GM12878 (cell line): ENCODE results near the gene GIPC3. TPM values are rescaled to one million over a fixed set of nuclear protein-coding genes. Genes with fewer than 3 reads are reported as not detected.

Source experiments
- ATAC-seq: fragments of 200-7000 bp; cut with Tn5 transposase; 3 replicates; pipeline ENCODE4 v1.9.1; 2020; ENCODE audit warnings: mild to moderate bottlenecking, moderate library complexity
- BruUV-seq: library from RNA; stranded (reverse); fragments of 400-500 nt; replicated peaks from 2 replicates; lab custom pipeline; 2021; lab: Mats Ljungman, UMichigan
- CTCF ChIA-PET: fragments of 300-600 bp; sonication (Branson Sonifier 250); formaldehyde crosslinking; extraction: SDS; loops from one replicate; lab custom pipeline; 2021; ENCODE audit warnings: inconsistent platforms; lab: Yijun Ruan, JAX
- POLR2A ChIA-PET: fragments of 350-600 bp; formaldehyde crosslinking; extraction: SDS; loops from one replicate; lab custom pipeline; 2021; ENCODE audit warnings: inconsistent platforms; lab: Charles Lee
- RAD21 ChIA-PET: fragments of 300-600 bp; sonication (Branson Sonifier 250); formaldehyde crosslinking; loops from one replicate; lab custom pipeline; 2023; ENCODE audit warnings: antibody characterized with exemption; ENCODE audit not compliant: unreplicated experiment; lab: Charles Lee
- SMC1A ChIA-PET: fragments of 300-600 bp; sonication (Branson Sonifier 250); formaldehyde crosslinking; loops from one replicate; lab custom pipeline; 2023; ENCODE audit not compliant: unreplicated experiment, uncharacterized antibody; lab: Charles Lee
- DNase-seq: peaks from one replicate; pipeline ENCODE4 v3.0.0-alpha.2; 2011; ENCODE audit warnings: low read depth, low spot score
- FAIRE-seq: peaks from 3 replicates; lab custom pipeline; 2011; peaks lifted over from hg19 to GRCh38; lab: Jason Lieb, UNC
- H2AFZ ChIP-seq: 2 replicates; pipeline ENCODE4 v1.6.0; 2011; ENCODE audit warnings: low read depth, low read length, control low read depth; ENCODE audit not compliant: control insufficient read depth
- H3K27ac ChIP-seq: 2 replicates; pipeline ENCODE4 v1.5.1; 2011; ENCODE audit warnings: control low read depth; ENCODE audit not compliant: control insufficient read depth, insufficient read depth
- H3K27me3 ChIP-seq, 2 experiments: replicated peaks in 1 of 2; 2 replicates each; pipeline versions ENCODE4 v1.6.0 to v1.6.1; 2011; ENCODE audit warnings: low read length in 1 of 2; ENCODE audit not compliant: control insufficient read depth in 2 of 2, insufficient read depth in 2 of 2
- H3K36me3 ChIP-seq, 2 experiments: 2 replicates each; pipeline ENCODE4 v1.5.1; 2011; ENCODE audit warnings: low read length in 1 of 2; ENCODE audit not compliant: control insufficient read depth in 2 of 2, insufficient read depth in 2 of 2
- H3K4me1 ChIP-seq: 2 replicates; pipeline ENCODE4 v1.6.1; 2011; ENCODE audit warnings: mild to moderate bottlenecking, low read length, moderate library complexity, mixed read lengths; ENCODE audit not compliant: control insufficient read depth, insufficient read depth
- H3K4me2 ChIP-seq: 2 replicates; pipeline ENCODE4 v1.6.0; 2011; ENCODE audit warnings: control low read depth; ENCODE audit not compliant: control insufficient read depth, insufficient read depth
- H3K4me3 ChIP-seq: fragments of 200-600 bp; sonication (generic); 2 replicates; pipeline ENCODE4 v1.5.1; 2016
- H3K79me2 ChIP-seq: 2 replicates; pipeline ENCODE4 v1.6.0; 2011; ENCODE audit warnings: low read length; ENCODE audit not compliant: control insufficient read depth, insufficient read depth
- H3K9ac ChIP-seq: 2 replicates; pipeline ENCODE4 v1.8.0; 2011; ENCODE audit warnings: low read length, control low read depth, mixed read lengths; ENCODE audit not compliant: control insufficient read depth, insufficient read depth
- H3K9me3 ChIP-seq: replicated peaks from 3 replicates; pipeline ENCODE4 v1.5.1; 2011; ENCODE audit warnings: mild to moderate bottlenecking, low read length; ENCODE audit not compliant: control insufficient read depth, insufficient read depth
- H4K20me1 ChIP-seq: 2 replicates; pipeline ENCODE4 v1.6.0; 2011; ENCODE audit not compliant: control insufficient read depth, insufficient read depth
- CHD4 ChIP-seq: fragments of 200-600 bp; sonication (generic); IDR thresholded peaks from 2 replicates; pipeline ENCODE4 v1.6.1; 2016; ENCODE audit warnings: mild to moderate bottlenecking
- EP300 ChIP-seq, 2 experiments: fragments of 150-350 bp in 1 of 2; IDR thresholded peaks; 2 replicates each; pipeline ENCODE4 v1.6.1; 2011 to 2012; ENCODE audit warnings: low read depth in 2 of 2, low read length in 2 of 2, borderline replicate concordance in 1 of 2, improper control_type of control experiment in 1 of 2, inconsistent platforms in 1 of 2; ENCODE audit not compliant: control insufficient read depth in 1 of 2
- HDAC6 ChIP-seq: fragments of 200-600 bp; sonication (generic); IDR thresholded peaks from one replicate; pipeline ENCODE4 v1.8.0; 2017; ENCODE audit warnings: antibody characterized with exemption; ENCODE audit not compliant: unreplicated experiment
- JUND ChIP-seq: IDR thresholded peaks from 2 replicates; pipeline ENCODE4 v1.6.1; 2012; ENCODE audit warnings: low read depth, mild to moderate bottlenecking, low read length, improper control_type of control experiment, moderate library complexity
- MXI1 ChIP-seq: fragments of 150-350 bp; IDR thresholded peaks from 2 replicates; pipeline ENCODE4 v1.6.1; 2011; ENCODE audit warnings: low read depth, mild to moderate bottlenecking, inconsistent platforms, low read length, improper control_type of control experiment
- PBX3 ChIP-seq: IDR thresholded peaks from 2 replicates; pipeline ENCODE4 v1.6.1; 2011; ENCODE audit warnings: mild to moderate bottlenecking, low read depth, low read length, moderate library complexity; ENCODE audit not compliant: insufficient replicate concordance
- REST ChIP-seq: IDR thresholded peaks from 2 replicates; pipeline ENCODE4 v1.6.1; 2012; ENCODE audit warnings: mild to moderate bottlenecking, low read depth, low read length
- SP1 ChIP-seq: IDR thresholded peaks from one replicate; pipeline ENCODE4 v1.6.1; 2011; ENCODE audit warnings: low read depth, low read length
- ZNF24 ChIP-seq: fragments of 450-650 bp; IDR thresholded peaks from 2 replicates; pipeline ENCODE4 v1.6.1; 2017; ENCODE audit warnings: antibody characterized with exemption, mild to moderate bottlenecking
- WGBS: methylation state at CpG from one replicate; pipeline ENCODE4 v1.1.6; 2016; ENCODE audit warnings: low lambda C conversion rate; ENCODE audit not compliant: insufficient replicate concordance, insufficient coverage; ENCODE audit errors: missing lambda C conversion rate; 5-methylcytosine and 5-hydroxymethylcytosine counted together
- in situ Hi-C: fragments of 300-500 bp; cut with MboI; formaldehyde crosslinking; loops from 9 replicates; pipeline ENCODE4 v1.14.3; 2018; ENCODE audit warnings: mixed read lengths
- intact Hi-C: fragments of 100-400 bp; cut with micrococcal nuclease; formaldehyde crosslinking; loops from one replicate; pipeline ENCODE4 v1.14.2; 2022; ENCODE audit not compliant: unreplicated experiment
- polyA plus RNA-seq, 11 experiments: library from polyadenylated mRNA; depleted of rRNA in 4 of 11; unstranded in 6 of 11; stranded (reverse) in 5 of 11; fragments of >200 nt; fragmentation: Nextera tagmentation in 4 of 11; fragmentation: Illumina TruSeq in 1 of 11; extraction: Ambion mirVana in 4 of 11; extraction: Trizol in 1 of 11; gene quantifications; 1 replicate in 1 of 11; 2 replicates in 10 of 11; pipeline versions ENCODE4 v1.2.1 to v1.2.3, GENCODE V29; 2011 to 2016; ENCODE audit warnings: inconsistent platforms in 2 of 11, missing spikeins in 2 of 11, low read depth in 1 of 11
- total RNA-seq, 4 experiments: library from RNA; depleted of rRNA in 3 of 4; stranded (reverse); fragments of >200 nt in 3 of 4; fragmentation: Illumina TruSeq in 1 of 4; extraction: Trizol in 1 of 4; gene quantifications; 2 replicates each; pipeline versions ENCODE4 v1.2.1 to v1.2.3, GENCODE V29; 2013 to 2021

GIPC3 gene
- total and polyA plus RNA-seq, 10 of the 15 experiments (the other 5 are each of a cell fraction or from before 2014, with no cell fraction given) = not detected

- H3K27ac ChIP-seq = no peak overlapping the region
- ChIA-PET CTCF (interaction anchor here (1.2 kb wide), 1 partner anchor 31 kb away, joined by 3 read pairs; no protein-coding TSS in a partner anchor), RAD21 (no interaction called here), POLR2A (no interaction called here), SMC1A (no interaction called here)
- no TSS peak for BruUV-seq
- no peak overlapping the region for H3K4me3 ChIP-seq
- intact Hi-C loops (no loop called here), in situ Hi-C loops (no loop called here)
- peaks cover 8% of the 10 kb centered on the region for H3K4me1 ChIP-seq
- no peak overlapping the region for H3K4me2 ChIP-seq
- FAIRE-seq (no peak), ATAC-seq (no peak), DNase-seq (no peak)
- TF ChIP-seq PBX3 (no peak), REST (no peak), JUND (no peak), HDAC6 (no peak), MXI1 (no peak), ZNF24 (no peak), CHD4 (no peak), EP300 (IDR thresholded peaks at IDR 0.05; ENCODE audit: borderline replicate concordance in 1 of 2, control insufficient read depth in 1 of 2, low read depth in 2 of 2, low read length in 2 of 2) (no peak), SP1 (no peak)
- peaks cover 0 to 9% of the 10 kb centered on the region in 2 experiments; a peak in 3 of 4 replicates for H3K36me3 ChIP-seq
- no peak overlapping the region for H2AFZ ChIP-seq
- 95% methylated on average over 34 of the region's 34 CpGs for WGBS
- no peaks in the 10 kb centered on the region for H4K20me1 ChIP-seq
- no peaks in the 10 kb centered on the region for H3K27me3 ChIP-seq
- H3K9me3 ChIP-seq = no peaks in the 10 kb centered on the region
- no peak overlapping the region for H3K9ac ChIP-seq
- H3K79me2 ChIP-seq = peaks cover 21% of the 10 kb centered on the region
These were observed 38.4 kb downstream of the GIPC3 start for GRCh38 chr19:3623716-3624115.
